Measurements from ENCODE around the gene ITPR2. TPM values are rescaled to one million over a fixed set of nuclear protein-coding genes. Genes with fewer than 3 reads are reported as not detected.

ITPR2 gene
- total RNA-seq, 4 donors from 2014 or later, result 34.1 to 53.0 (median 41.0) TPM

DNA sequence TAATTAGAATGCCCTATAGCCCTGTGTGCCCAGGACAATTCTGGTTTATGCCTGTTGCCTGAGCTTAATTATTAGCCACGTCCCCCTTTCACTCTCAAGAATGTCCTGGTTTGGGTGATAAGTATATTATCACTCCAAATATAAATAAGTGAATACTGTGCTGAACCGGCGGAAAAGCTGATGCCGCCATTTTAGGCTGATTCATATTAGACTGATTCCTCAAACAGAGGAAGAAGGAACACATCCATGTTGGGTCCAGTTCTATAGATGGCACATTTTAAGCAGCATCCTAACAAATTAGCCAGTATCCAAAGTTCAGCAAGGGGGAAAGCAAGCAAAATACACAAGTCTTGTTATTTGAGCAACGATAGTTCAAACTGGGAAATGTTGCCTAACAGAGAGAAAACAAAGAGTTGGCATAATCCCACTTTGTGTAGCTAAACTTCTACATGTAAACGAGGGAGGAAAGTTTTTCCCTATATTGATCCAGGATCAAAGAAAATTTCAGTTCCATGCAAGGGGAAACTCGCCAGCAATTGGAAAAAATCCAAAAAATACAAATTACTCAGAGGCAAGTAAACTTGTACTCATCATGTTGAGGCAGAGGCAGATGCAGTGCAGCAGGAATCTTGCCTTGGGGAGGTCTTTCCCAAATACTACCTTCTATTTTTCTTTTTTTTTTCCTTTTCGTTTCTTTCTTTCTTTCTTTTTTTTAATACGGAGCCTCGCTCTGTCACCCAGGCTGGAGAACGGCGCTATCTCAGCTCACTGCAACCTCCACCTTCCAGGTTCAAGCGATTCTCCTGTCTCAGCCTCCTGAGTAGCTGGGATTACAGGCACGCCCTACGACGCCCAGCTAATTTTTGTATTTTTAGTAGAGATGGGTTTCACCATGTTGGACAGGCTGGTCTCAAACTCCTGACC, 96.2 kb downstream of the ITPR2 start:
- TF ChIP-seq, protein P1, sequence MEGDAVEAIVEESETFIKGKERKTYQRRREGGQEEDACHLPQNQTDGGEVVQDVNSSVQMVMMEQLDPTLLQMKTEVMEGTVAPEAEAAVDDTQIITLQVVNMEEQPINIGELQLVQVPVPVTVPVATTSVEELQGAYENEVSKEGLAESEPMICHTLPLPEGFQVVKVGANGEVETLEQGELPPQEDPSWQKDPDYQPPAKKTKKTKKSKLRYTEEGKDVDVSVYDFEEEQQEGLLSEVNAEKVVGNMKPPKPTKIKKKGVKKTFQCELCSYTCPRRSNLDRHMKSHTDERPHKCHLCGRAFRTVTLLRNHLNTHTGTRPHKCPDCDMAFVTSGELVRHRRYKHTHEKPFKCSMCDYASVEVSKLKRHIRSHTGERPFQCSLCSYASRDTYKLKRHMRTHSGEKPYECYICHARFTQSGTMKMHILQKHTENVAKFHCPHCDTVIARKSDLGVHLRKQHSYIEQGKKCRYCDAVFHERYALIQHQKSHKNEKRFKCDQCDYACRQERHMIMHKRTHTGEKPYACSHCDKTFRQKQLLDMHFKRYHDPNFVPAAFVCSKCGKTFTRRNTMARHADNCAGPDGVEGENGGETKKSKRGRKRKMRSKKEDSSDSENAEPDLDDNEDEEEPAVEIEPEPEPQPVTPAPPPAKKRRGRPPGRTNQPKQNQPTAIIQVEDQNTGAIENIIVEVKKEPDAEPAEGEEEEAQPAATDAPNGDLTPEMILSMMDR (IDR thresholded peaks at IDR 0.05; ENCODE audit: low read depth), result no peak

DNA sequence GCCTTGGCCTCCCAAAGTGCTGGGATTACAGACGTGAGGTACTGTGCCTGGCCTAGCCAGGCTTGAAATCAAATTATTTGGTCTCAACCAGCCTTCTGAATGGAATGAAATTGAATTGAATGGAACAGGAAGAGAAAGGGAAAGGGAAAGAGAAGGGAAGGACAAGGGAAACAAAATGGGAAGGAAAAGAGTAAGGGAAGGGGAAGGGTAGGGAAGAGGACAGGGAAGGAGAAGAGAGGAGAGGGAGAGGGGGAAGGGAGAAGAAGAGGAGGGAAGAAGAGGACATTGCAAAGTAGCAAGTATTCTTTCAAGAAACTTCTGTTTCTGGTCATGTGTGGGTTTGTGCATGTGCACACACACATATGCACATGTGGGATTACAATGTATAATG, 97.8 kb downstream of the ITPR2 start:
- TF ChIP-seq, protein P1 (IDR thresholded peaks at IDR 0.05; ENCODE audit: low read depth), result no peak

DNA sequence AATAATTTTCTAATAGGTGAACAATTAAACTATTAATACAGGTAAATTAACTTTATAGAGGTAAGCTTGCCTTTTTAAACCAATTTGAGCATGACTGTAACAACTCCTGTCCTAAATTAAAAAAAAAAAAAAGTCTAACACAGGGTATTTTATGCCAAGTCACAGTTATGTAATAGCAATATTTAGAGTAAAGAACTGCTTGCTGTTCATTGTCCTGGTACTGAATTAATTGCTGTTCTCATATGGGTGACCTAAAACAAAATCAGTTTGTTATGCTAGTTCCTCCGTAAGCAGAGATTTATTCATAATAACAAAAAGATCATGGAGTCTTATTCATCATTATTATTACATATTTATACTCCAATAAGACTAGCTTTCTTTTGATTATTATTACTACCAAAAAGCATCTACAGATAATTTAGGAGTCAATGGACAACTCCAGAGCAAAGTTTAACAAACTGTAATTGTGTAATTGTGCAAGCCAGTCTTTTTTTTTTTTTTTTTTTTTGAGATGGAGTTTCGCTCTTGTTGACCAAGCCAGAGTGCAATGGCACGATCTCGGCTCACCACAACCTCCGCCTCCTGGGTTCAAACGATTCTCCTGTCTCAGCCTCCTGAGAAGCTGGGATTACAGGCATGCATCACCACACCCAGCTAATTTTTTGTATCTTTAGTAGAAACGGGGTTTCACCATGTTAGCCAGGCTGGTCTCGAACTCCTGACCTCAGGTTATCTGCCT, 98.3 kb downstream of the ITPR2 start:
- TF ChIP-seq, protein P1 (IDR thresholded peaks at IDR 0.05; ENCODE audit: low read depth), result no peak

DNA sequence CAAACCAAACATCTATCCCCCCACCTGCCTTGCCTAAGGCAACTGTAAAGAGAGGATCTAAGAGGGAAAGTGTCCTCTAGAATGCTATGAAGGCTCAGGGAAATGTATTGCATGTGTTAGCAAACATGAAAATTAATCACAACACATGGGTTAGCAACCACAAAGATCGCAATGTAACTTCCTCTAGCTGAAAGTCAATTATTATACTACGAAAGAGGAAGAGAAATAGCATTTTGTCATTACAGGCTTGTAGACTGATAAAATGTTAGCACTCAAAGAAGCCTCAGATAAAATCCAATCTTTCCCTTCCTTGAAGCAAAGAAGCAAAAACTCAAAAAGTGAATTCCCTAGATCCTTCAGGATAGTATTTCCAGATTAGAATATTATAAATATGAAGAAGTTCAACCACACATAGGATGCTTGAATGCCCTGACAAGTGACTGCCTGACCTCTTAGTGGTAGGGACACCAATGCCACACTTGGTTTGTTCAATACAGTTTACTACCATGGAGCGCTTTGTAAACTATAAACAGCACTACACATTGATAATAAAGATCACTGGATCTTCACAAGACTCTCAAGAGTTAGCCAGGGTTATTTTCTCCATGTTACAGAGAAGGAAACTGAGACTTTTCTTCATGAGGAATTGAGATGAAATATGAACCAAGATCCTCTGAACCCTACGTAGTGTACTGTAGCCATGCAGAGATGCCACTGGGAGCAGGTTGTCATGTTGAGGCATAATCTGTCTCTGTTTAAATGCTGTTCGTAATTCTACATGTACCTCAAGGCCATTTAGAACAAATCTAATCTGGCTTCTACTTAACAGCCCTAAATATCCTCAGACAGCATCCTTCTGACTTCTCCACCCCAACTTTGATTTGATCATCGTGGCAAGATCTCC, 100.7 kb downstream of the ITPR2 start:
- TF ChIP-seq, protein P1 (IDR thresholded peaks at IDR 0.05; ENCODE audit: low read depth), result no peak

DNA sequence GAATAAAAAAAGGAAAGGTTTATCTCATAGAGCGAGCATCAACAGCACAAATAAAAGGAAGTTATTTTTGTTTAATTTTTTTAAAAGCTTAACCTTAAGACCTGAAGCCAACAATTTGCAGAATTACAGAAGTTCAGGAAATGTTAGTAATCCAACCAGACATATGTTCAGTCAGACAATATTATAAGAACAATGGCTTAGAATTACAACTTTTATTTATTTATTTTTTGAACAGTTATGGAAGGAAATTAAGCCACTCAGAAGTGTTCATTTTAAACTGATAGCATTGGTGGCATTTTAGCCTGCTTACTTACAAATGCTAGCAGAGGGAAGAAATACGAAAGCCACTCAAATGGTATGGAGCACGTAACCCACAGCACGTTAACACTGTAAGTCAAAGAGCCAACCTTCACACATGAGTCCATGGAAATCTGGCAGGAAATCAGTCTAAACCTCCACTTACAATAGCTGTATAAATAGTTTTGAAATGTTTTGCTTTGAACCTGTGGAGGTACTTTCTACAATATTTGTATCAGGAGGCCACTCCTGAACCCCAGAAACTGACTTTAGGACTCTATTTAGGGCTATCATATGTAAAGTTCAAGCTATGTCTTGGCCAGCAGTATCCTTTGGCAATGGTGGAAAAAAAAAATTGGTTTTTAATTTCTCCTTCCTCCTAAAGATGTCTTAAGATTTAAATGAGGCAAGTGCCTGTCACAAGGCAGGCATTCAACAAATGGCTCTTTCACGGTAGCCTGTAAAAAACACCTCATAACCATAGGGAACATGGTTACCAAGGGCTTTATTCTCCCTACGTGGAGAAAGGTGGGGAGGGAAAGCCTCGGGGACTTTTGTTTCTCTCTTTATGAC, 102.3 kb downstream of the ITPR2 start:
- TF ChIP-seq, protein P1 (IDR thresholded peaks at IDR 0.05; ENCODE audit: low read depth), result no peak

DNA sequence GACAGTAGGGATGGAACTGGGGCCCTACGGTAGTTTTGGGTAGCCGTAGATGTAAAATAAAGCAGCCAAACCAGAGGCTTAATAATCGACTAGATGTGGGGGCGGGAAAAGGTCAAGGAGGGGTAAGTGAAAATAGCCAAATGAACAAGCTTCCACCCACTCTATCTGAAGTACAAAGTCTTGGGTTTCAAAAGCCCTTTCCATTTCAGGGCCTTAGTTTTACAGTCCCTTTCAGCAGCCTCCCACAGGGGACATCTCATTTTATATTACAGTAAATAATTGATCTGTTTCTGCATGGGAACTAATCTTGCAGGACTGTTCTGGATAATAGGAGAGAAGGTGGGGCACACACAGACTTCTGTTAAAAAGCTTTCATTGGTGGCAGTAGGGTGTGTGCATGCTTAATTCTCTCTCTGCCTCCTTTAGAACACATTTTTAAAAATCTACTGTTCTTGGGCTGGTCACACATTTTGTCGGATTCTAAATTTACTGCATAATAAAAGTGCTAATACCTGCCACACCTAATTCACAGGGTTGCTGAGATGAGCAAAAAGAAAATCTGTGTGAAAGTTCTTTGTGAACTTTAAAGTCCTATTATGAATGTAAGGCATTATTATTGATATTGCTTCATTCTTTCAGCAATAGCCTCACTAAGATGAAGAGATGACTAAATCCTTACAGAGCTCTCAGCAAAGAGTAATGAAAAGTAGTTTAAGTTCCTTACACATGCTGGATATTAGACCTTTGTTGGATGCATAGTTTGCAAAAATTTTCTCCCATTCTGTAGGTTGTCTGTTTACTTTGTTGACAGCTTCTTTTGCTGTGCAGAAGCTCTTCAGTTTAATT, 104.6 kb downstream of the ITPR2 start:
- TF ChIP-seq, protein P1 (IDR thresholded peaks at IDR 0.05; ENCODE audit: low read depth), result no peak
